DMS79 treated with DMSO at 0.1 percent for 48 hours (cell line): Measurements from ENCODE around the gene PIP5K1C.
"Not testable (repeated sequence)": the region's sequence is repeated elsewhere in the genome, so short reads cannot be mapped to it uniquely, and the experiment has no call there.

Source experiments
- DNase-seq: peaks from one replicate; lab custom pipeline; 2025; lab: John Stamatoyannopoulos, UW

Gene PIP5K1C

GRCh38 chr19:3589949-3590348, 110.3 kb downstream of the PIP5K1C start:
- DNase-seq: no peak

GRCh38 chr19:3589439-3589838, 110.8 kb downstream of the PIP5K1C start:
- DNase-seq: no peak

DNA sequence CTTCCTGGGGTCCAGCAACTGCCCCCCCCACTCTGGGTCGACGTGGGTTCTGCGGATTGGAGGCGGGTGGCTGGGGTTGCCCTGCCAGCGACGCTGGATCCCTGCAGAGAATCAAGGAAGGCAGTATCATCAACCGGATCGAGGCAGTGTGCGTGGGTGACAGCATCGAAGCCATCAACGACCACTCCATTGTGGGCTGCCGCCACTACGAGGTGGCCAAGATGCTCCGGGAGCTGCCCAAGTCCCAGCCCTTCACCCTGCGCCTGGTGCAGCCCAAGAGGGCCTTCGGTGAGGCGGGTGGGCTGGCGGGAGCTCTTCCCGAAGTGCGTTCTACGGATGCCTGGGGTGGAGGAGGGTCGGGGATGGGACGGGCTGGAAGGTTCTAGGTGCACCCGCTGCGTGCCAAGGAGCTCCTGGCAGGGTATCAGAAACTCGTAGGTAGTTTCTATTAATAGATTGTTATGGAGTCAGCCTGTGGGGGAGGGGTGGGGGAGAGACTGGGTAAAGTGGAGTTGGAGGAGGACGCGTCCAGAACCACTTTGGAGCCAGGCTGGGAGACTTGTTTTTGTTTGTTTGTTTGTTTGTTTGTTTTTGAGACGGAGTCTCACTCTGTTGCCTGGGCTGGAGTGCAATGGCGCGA, 113.4 kb downstream of the PIP5K1C start:
- peak; percentile 7 for DNase-seq

DNA sequence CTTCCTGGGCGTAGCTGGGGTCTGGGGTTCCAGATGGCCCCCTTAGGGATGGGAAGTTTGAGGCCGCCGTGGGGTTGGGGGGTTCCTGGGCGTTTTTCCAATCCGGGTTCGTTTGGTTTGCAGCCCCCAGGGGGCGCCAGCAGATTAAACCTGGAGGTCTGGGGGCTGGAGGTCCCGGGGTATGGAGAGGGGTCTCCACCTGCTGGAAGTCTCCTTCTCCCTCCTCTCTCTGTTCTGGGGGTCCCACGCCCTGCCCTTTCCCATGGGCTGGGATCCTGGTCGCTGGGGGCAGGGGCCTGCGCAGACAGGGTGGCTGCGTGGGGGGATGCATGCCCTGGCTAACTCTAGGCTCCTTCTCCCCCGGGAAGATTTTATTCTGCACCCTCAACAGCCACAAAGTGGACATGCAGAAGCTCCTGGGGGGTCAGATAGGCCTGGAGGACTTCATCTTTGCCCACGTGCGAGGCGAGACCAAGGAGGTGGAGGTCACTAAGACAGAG, 114.1 kb downstream of the PIP5K1C start:
- DNase-seq: no peak

DNA sequence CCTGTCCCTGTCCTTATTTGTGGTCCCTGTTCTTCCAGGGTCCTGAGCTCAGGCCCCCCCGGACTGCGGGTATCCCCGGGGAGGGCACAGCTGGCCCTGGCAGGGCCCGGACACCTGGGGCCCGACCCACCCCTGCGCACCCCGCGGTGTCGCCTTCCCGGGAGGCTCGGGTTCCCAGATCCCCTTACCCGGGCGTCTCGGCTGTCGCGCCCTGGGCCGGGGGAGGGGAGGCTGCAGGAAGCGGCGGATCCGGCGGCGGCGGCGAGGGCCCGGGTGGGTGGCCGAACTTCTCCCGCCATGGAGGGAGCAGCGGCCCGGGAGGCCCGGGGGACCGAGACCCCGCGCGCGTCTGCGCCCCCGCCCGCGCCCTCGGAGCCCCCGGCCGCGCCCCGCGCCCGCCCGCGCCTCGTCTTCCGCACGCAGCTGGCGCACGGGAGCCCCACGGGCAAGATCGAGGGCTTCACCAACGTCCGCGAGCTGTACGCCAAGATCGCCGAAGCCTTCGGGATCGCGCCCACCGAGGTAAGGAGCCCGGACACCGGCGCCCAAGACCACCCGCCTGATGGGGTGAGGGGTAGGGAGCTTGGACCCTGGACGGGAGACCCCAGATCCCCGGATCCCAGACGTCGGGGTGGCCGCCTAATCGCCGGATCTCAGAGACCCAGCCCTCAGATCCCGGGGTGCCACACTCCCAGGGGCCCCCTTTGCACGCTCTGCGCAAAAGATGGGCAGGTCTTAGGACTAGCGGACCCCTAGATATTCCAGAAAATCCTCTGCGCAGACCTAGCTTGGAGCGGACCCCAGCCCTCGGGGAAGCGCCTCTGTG, 114.8 kb downstream of the PIP5K1C start, which contains the start of gene GIPC3:
Gene GIPC3 (plus strand): TSS at position 178 of the 826 bp plus-strand sequence. CDS start 120 bp downstream, at position 298.
- no peak for DNase-seq

DNA sequence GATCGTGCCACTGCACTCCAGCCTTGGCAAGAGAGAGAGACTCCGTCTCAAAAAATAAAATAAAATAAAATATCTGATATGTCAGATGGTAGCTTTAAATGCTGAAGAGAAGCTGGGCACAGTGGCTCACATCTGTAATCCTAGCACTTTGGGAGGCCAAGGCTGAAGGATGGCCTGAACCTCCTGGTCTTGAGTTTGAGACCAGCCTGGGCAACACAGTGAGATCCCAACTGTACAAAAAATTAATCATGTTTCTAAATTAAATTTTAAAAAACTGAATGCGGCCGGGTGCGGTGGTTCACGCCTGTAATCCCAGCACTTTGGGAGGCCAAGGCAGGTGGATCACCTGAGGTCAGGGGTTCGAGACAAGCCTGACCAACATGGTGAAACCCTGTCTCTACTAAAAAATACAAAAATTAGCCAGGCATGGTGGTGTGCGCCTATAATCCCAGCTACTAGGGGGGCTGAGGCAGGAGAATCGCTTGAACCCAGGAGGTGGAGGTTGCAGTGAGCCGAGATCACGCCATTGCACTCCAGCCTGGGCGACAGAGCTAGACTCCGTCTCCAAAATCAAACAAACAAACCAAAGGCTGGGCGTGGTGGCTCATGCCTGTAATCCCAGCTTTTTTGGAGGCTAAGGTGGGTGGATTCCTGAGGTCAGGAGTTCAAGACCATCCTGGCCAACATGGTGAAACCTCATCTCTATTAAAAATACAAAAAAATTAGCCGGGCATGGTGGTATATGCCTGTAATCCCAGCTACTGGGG, 116.0 kb downstream of the PIP5K1C start:
- not testable (repeated sequence) for DNase-seq

DNA sequence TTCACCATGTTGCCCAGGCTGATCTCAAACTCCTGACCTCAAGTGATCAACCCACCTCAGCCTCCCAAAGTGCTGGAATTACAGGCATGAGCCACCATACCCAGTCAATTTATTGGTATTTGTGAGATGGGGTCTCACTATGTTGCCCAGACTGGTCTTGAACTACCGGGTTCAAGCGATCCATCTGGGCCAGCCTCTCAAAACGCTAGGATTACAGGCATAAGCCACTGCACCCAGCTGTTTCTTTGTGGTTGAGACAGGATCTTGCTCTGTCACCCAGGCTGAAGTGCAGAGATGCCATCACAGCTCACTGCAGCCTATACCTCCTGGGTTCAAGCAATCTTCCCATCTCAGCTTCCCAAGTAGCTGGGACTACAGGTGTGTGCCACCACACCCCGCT, 118.5 kb downstream of the PIP5K1C start:
- not testable (repeated sequence) for DNase-seq
